ENCODE measurements around the gene C10orf95.

The C10orf95 gene

GRCh38 chr10:102473445-102474331 is 22.3 kb upstream of the C10orf95 start:
- Histone ChIP-seq H3K9ac (no peak overlapping the region), H3K79me2 (no peaks in the 10 kb centered on the region), H2AFZ (no peak overlapping the region), H3K4me2 (ENCODE audit: low read length) (no peak overlapping the region), H3K4me1 (no peaks in the 10 kb centered on the region), H3K36me3 (ENCODE audit: control insufficient read depth, insufficient read depth, low read length) (no peaks in the 10 kb centered on the region), H3K4me3 (ENCODE audit: low read depth, low read length) (no peak overlapping the region), H3K9me3 (ENCODE audit: control insufficient read depth, low read length) (no peaks in the 10 kb centered on the region), H3K27me3 (ENCODE audit: control insufficient read depth, insufficient read depth, low read length) (no peaks in the 10 kb centered on the region), H3K27ac (no peak overlapping the region)
- no peak for TF ChIP-seq CTCF (IDR thresholded peaks at IDR 0.05)

GRCh38 chr10:102470579-102471546 is 19.5 kb upstream of the C10orf95 start:
- H3K36me3 ChIP-seq (ENCODE audit: control insufficient read depth, insufficient read depth, low read length), result no peaks in the 10 kb centered on the region
- H3K27me3 ChIP-seq (ENCODE audit: control insufficient read depth, insufficient read depth, low read length), result no peaks in the 10 kb centered on the region
- no peak overlapping the region for H2AFZ ChIP-seq
- H3K4me1 ChIP-seq, result no peaks in the 10 kb centered on the region
- H3K27ac ChIP-seq, result no peak overlapping the region
- H3K9me3 ChIP-seq (ENCODE audit: control insufficient read depth, low read length), result no peaks in the 10 kb centered on the region
- no peak for TF ChIP-seq CTCF (IDR thresholded peaks at IDR 0.05)
- H3K9ac ChIP-seq, result no peak overlapping the region
- no peak overlapping the region for H3K4me2 ChIP-seq (ENCODE audit: low read length)
- H3K4me3 ChIP-seq (ENCODE audit: low read depth, low read length), result no peak overlapping the region
- H3K79me2 ChIP-seq, result no peaks in the 10 kb centered on the region

- Histone ChIP-seq H3K4me3 (ENCODE audit: low read depth, low read length) (no peak overlapping the region), H3K9ac (no peak overlapping the region), H3K4me2 (ENCODE audit: low read length) (no peak overlapping the region), H3K79me2 (no peaks in the 10 kb centered on the region), H3K27ac (no peak overlapping the region), H2AFZ (no peak overlapping the region), H3K36me3 (ENCODE audit: control insufficient read depth, insufficient read depth, low read length) (no peaks in the 10 kb centered on the region), H3K27me3 (ENCODE audit: control insufficient read depth, insufficient read depth, low read length) (no peaks in the 10 kb centered on the region), H3K9me3 (ENCODE audit: control insufficient read depth, low read length) (no peaks in the 10 kb centered on the region), H3K4me1 (no peaks in the 10 kb centered on the region)
- no peak for TF ChIP-seq CTCF (IDR thresholded peaks at IDR 0.05)
Measured at GRCh38 chr10:102468683-102469082, 17.3 kb upstream of the C10orf95 start.

- Histone ChIP-seq H3K27ac (no peak overlapping the region), H3K9me3 (ENCODE audit: control insufficient read depth, low read length) (no peaks in the 10 kb centered on the region), H3K9ac (no peak overlapping the region), H2AFZ (no peak overlapping the region), H3K4me3 (ENCODE audit: low read depth, low read length) (no peak overlapping the region), H3K36me3 (ENCODE audit: control insufficient read depth, insufficient read depth, low read length) (no peaks in the 10 kb centered on the region), H3K27me3 (ENCODE audit: control insufficient read depth, insufficient read depth, low read length) (no peaks in the 10 kb centered on the region), H3K79me2 (no peaks in the 10 kb centered on the region), H3K4me1 (peaks cover 3% of the 10 kb centered on the region), H3K4me2 (ENCODE audit: low read length) (no peak overlapping the region)
- TF ChIP-seq CTCF (IDR thresholded peaks at IDR 0.05), result no peak
Measured at GRCh38 chr10:102467971-102468438, 16.7 kb upstream of the C10orf95 start.
